GM19328 (cell line): ENCODE results near the gene NAALADL1.
A peak's percentile ranks its signal among the peaks of the same experiment; 100 is the strongest.
"Not testable (repeated sequence)": the region's sequence is repeated elsewhere in the genome, so short reads cannot be mapped to it uniquely, and the experiment has no call there.

Experiments used
- ATAC-seq: cut with Tn5 transposase; IDR thresholded peaks from one replicate; pipeline ENCODE4 v1.9.1; 2021; ENCODE audit warnings: mild to moderate bottlenecking, moderate library complexity; ENCODE audit not compliant: unreplicated experiment

NAALADL1 gene

GRCh38 chr11:65014726-65015227 is 43.6 kb downstream of the NAALADL1 start:
- no peak for ATAC-seq

DNA sequence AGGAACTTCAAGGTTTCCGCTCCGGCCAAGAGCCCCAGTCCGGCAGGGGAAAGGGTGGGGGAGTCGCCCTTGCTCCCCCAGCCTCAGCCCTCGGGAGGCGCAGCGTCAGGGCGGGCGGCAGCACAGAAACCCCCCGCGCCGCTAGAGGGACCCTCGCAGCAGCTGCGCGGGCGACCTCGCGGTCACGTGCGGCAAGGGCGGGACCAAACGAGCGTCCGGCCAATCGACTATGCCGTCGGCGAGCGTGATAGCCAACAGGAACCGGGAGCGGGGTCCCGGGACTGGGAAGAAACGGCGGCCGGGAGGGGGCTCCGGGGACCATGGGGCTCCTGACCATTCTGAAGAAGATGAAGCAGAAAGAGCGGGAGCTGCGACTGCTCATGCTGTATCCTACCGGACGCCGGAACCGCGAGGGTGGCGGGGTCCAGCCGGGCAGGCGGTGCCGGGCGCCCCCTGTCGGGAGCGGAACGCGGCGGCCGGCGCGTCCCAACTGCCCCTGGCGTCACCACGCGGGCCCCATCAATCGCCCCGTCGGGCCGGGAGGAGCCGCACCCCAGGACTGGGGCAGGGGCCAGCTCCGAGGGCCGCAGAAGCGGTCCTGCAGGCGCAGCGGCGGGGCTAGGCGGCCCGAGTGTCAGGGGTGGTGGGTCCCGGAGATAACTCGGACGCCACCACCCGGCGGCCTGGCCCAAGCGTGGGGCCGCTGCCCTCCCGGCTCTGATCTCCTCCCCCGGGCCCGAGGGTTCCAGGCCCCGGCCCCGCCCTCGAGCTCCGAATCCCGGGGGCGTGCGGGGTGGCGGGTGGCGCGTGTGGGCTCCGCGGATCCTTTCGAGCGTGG is 44.2 kb downstream of the NAALADL1 start, which contains the start of gene ARL2:
Gene ARL2 (plus strand): TSS at position 273 of the 838 bp plus-strand sequence. CDS start 48 bp downstream, at position 321.
- peak; percentile 72 for ATAC-seq

DNA sequence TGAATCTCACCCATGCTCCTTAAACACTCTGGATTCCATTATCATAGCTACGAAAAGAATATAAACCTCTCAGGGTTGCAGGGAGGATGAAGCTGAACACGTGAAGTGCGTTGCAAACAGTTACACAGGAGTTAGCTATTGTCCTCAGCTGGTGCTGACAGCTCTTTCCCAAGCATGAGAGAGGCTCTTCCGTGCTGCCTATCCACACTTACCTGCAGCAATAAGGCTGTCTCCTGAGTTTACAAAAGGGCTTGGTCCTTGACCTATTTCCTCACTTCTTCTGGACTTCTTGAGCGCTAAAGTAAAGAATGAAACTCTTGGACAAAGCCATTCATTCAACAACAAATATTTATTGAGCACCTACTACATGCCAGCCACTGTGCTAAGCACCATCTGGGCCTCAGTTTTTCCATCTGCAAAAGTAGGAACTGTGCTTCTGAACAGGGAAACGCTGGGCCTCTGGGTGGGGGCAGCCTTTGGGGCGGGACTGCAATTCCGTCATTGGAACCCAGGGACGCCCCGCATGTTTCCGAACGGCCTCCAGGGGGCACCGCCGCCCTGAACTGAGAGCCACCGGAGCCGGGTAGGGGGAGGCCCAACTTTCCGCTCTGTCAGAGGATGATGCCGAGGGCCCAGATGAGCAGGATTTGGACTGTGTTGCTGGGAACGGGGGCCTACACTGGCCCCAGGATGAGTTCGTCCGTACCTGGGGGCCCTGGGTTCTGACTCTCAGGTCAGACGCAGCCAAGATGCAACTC is 45.0 kb downstream of the NAALADL1 start:
- peak; percentile 55 for ATAC-seq

GRCh38 chr11:65008873-65009272 is 49.5 kb downstream of the NAALADL1 start:
- ATAC-seq = no peak

GRCh38 chr11:65008016-65008415 is 50.3 kb downstream of the NAALADL1 start:
- no peak for ATAC-seq

DNA sequence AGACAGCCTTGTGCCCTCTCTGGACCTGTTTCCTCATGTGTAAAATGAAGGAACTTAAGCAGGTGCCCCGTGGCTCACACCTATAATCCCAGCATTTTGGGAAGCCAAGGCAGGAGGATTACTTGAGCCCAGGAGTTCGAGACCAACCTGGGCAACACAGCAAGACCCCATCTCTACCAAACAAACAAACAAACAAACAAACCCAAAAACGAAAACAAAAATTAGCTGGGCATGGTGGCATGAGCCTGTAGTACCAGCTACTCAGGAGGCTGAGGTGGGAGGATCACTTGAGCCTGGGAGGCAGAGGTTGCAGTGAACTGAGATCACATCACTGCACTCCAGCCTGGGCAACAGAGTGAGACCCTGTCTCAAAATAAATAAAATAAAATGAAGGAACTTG is 54.4 kb downstream of the NAALADL1 start:
- ATAC-seq = not testable (repeated sequence)

GRCh38 chr11:65003282-65003681 is 55.1 kb downstream of the NAALADL1 start:
- no peak for ATAC-seq

DNA sequence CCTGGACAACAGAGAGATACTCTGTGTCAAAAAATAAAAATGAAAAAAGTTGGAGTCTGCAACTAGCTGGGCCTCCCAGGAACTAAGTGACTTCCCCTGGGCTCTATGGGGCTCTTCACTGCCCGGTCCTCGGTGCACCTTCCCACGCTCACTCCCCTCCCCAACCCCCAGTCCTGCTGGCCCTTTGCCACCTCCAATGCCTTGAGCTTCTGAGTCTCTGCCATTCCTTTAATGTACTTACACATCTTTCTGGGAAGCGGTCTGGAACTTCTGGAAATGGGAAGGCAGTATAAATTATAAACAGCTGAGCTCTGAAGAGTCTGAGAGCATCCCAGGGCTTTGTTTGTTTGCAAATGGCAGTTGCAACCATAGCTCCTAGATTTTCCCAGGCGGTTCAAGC is 55.6 kb downstream of the NAALADL1 start:
- no peak for ATAC-seq

DNA sequence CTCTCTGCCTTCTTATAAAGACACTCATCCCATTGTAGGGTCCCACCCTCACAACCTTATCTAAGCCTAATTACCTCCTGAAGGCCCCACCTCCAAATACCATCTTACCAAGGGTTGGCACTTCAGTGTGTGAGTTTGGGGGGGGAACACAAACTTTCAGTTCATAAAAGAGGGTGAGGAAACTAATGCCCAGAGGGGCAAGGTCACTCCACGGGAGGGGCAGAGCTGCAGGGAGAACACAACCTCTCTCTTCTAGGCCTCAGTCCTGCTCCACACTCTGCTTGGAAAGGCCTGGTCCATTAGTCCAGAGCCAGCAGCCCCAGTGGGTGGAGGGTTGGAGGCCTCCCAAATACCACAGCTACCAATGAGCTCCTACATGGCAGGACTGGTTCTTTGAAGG is 58.9 kb downstream of the NAALADL1 start:
- no peak for ATAC-seq

DNA sequence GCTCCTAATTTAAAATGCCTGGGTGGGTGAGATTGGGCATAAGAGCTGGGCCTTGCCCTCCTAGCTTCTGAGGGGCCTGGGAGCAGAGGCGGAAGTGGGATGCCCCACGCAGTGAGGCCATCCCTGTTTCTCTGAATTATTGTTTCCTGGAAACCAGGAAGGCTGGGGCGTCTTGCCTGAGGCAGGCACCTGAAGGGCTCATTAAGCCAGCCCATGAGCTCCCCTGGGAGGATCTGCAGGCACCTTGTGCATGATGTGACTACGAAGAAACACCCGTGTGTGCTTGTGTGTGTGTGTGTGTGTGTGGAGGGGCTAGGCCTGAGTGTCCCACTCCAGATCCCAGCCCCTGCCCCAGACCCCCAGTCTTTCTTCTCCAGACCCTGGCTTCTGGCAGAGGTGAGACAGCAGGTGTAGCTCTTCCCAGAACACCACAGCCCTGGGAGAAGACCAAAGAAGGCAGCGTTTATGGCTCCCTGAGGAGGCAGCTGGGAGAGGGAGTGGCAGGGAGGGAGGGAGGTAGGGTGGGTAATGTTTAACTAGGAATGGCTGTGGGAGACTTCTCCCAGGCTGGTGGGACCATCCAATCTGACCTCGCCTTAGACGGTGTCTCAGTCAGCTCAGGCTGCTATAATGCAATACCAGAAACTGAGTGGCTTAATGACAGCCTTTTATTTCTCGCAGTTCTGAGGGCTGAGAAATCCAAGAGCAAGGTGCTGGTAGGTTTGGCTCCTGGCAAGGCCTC is 59.5 kb downstream of the NAALADL1 start:
- no peak for ATAC-seq

DNA sequence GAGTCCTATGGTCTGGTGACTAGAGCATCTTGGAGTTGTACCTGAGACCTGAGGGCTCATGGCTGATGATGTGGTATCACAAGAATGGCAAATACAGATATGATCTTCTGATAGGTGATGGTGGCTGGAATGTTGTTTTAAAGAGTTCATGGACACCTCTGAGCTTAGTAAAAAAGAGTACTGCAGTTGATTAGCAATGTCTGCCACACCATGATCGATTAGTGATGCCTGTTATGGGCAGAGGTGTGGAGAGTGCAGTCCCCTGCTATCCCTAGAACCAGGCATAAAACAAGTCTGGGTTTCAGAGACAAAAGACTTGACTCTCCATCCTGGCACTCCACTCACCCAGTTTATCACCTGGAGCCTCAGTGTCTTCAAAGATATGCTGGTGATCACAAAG is 60.2 kb downstream of the NAALADL1 start:
- ATAC-seq = no peak

DNA sequence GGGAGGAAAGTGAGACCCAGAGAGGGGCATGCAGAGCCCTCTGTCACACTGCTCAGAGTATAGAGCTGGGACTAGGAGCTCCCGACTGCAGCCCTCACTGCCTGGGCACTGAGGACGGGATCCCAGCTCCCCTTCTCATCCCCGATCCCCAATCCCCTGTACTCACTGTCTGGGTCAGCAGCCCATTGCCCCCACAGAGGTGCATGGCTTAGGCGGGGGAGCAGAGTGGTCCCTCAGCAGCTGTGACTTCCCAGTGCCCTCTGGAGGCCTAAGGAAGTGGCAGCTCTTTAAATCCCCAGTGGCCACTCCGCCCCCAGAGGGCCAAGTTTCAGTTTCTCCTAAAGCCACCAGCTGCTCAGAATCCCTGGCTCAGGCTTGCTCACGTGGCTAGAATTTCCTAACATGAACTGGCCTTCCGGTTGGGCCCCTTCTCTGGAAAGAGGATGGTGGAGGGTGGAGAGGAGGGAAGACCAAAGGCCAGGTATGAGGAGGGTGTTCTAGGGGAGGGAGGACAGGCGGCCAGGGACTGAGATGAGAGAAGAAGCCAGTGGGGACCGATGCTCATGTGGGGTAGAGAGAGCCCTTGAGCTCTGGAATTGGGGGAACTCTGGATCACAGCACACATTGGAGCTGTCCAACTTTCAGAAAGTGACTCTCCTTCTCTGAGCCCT is 61.5 kb downstream of the NAALADL1 start, which contains the start of gene BATF2:
Gene BATF2 (minus strand): TSS at position 262 of the 671 bp plus-strand sequence. CDS start 57 bp downstream, at position 205.
- ATAC-seq = no peak

DNA sequence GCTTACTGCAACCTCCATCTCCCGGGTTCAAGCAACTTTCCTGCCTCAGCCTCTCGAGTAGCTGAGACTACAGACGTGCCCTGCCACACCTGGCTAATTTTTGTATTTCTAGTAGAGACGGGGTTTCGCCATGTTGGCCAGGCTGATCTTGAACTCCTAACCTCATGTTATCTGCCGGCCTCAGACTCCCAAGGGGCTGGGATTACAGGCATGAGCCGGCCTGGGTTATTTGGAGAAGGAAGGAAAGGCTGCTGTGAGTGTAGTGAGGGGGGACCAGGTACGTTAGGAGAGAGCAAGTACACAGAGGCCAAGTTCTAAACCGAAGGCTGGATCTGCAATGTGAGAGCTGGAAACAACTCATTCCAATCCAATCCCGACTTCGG is 62.0 kb downstream of the NAALADL1 start:
- no peak for ATAC-seq
